Thymus (tissue), 14 donors: ENCODE results near the gene NR2F1-AS1. TPM values are rescaled to one million over a fixed set of nuclear protein-coding genes. Genes with fewer than 3 reads are reported as not detected.

ENCODE experiments used
- DNase-seq, 9 donors: peaks; one replicate each; pipeline ENCODE4 v3.0.0-alpha.2; 2013; ENCODE audit warnings: low spot score in 9 of 9, low read depth in 6 of 9, missing footprints in 1 of 9
- H3K27ac ChIP-seq, 2 donors: one replicate each; pipeline ENCODE4 v1.5.1; 2013; ENCODE audit warnings: control low read depth in 1 of 2, low read depth in 1 of 2, low read length in 1 of 2, mild to moderate bottlenecking in 1 of 2, moderate library complexity in 1 of 2
- H3K27me3 ChIP-seq, 2 donors: one replicate each; pipeline ENCODE4 v1.5.1; 2013; ENCODE audit warnings: low read length in 1 of 2; ENCODE audit not compliant: control insufficient read depth in 2 of 2, insufficient read depth in 1 of 2
- H3K36me3 ChIP-seq, 2 donors: one replicate each; pipeline ENCODE4 v1.5.1; 2013; ENCODE audit warnings: low read length in 1 of 2, mild to moderate bottlenecking in 1 of 2, moderate library complexity in 1 of 2; ENCODE audit not compliant: control insufficient read depth in 2 of 2, insufficient read depth in 2 of 2
- H3K4me1 ChIP-seq, 2 donors: one replicate each; pipeline ENCODE4 v1.5.1; 2013; ENCODE audit warnings: low read length in 2 of 2; ENCODE audit not compliant: control insufficient read depth in 2 of 2, insufficient read depth in 2 of 2
- H3K4me3 ChIP-seq, 2 donors: one replicate each; pipeline ENCODE4 v1.5.1; 2013; ENCODE audit warnings: low read length in 2 of 2, control low read depth in 1 of 2, mild to moderate bottlenecking in 1 of 2
- H3K9me3 ChIP-seq, 2 donors: one replicate each; pipeline ENCODE4 v1.5.1; 2013; ENCODE audit warnings: low read length in 1 of 2, mild to moderate bottlenecking in 1 of 2; ENCODE audit not compliant: control insufficient read depth in 2 of 2, insufficient read depth in 1 of 2
- WGBS: extraction: QIAGEN DNeasy Blood & Tissue Kit; methylation state at CpG from one replicate; pipeline ENCODE4 v1.1.7; 2013; 5-methylcytosine and 5-hydroxymethylcytosine counted together
- long read RNA-seq, 10 donors: transcript quantifications; one replicate each; lab custom pipeline, GENCODE V29; 2026
- polyA plus RNA-seq: library from polyadenylated mRNA; stranded (reverse); fragments of 200-250 nt; gene quantifications from one replicate; pipeline ENCODE4 v1.2.3, GENCODE V29; 2013
- total RNA-seq: library from RNA; stranded (reverse); fragments of 120-200 nt; gene quantifications from one replicate; pipeline ENCODE4 v1.2.4, GENCODE V29; 2013
- donor health status: healthy.

NR2F1-AS1 gene
- total RNA-seq (2.0 TPM), polyA plus RNA-seq (5.0 TPM)
- long read RNA-seq, donor 1, result 0 reads
- long read RNA-seq, donor 2, result 0 reads
- long read RNA-seq, donor 3, partial matches to known transcripts, result 5 of 6 reads
- long read RNA-seq, donor 3, other reads (novel, unspliced or antisense), result 0 of 6 reads
- long read RNA-seq, donor 4, result 0 reads
- long read RNA-seq, donor 5, partial matches to known transcripts, result 30 of 33 reads
- long read RNA-seq, donor 5, other reads (novel, unspliced or antisense), result 0 of 33 reads
- long read RNA-seq, donor 6, result 0 reads
- long read RNA-seq, donor 7, partial matches to known transcripts, result 0 of 1 reads
- long read RNA-seq, donor 7, other reads (novel, unspliced or antisense), result 0 of 1 reads
- long read RNA-seq, donor 8, result 0 reads
- long read RNA-seq, donor 9, result 0 reads
- long read RNA-seq, donor 10, result 0 reads

DNA sequence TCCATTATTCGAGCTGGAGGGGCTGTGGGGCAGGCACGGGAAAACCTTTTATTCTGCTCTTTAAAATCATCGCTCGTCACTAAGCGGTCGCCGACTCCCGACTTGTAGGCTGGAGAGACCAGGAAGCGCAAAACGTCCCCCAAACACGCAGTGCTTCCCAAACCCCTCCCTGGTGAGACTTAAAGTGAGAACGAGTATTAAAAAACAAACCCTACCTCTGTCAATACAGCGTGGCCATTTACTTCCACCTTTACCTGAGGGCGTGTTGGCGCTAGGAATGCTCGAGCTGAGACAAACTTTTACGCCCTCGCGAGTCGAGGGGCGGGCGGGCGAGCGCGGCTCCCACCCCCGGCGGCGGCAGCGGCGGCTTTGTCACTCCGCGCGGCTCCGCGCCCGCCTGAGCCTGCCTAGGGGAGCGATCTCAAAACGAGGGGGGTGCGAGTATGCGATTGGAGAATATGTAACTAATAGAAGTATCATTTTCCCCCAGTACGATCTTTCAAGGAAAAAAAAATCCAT, at the start of gene NR2F1-AS1:
NR2F1-AS1 (minus strand) TSS at position 293 of the 519 bp plus-strand sequence.
- WGBS, result 3% methylated on average over 41 of the region's 41 CpGs
- H3K36me3 ChIP-seq, result peaks cover 0 to 3% of the 10 kb centered on the region in 2 donors
- DNase-seq, result no peak
- H3K27ac ChIP-seq, result peak within 1 kb of the TSS in 1 of 2 donors; percentile 18
- H3K9me3 ChIP-seq, result peaks cover 2 to 33% of the 10 kb centered on the region in 2 donors
- peaks cover 84 to 95% of the 10 kb centered on the region in 2 donors for H3K27me3 ChIP-seq
- peaks cover 17 to 44% of the 10 kb centered on the region in 2 donors for H3K4me1 ChIP-seq
- H3K4me3 ChIP-seq, result peak within 1 kb of the TSS; percentile 40 to 46

DNA sequence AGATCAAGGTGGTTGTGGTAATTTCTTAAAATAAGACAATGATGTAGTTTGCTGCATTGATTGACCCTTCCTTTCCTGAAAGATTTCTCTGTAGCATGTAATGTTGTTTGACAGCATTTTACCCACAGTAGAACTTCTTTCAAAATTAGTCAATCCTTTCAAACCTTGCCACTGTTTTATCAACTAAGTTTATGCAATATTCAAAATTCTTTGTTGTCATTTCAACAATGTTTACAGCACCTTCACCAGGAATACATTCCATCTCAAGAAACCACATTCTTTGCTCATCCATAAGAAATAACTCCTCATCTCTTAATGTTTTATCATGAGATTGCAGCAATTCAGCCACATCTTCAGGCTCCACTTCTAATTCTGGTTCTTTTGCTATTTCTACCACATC, 45.8 kb upstream of the NR2F1-AS1 start:
- Histone ChIP-seq H3K9me3 (no peaks in the 10 kb centered on the region), H3K36me3 (no peaks in the 10 kb centered on the region), H3K27me3 (peaks cover 2 to 14% of the 10 kb centered on the region in 2 donors), H3K4me3 (no peak overlapping the region), H3K4me1 (no peaks in the 10 kb centered on the region), H3K27ac (no peak overlapping the region)
- no peak for DNase-seq

DNA sequence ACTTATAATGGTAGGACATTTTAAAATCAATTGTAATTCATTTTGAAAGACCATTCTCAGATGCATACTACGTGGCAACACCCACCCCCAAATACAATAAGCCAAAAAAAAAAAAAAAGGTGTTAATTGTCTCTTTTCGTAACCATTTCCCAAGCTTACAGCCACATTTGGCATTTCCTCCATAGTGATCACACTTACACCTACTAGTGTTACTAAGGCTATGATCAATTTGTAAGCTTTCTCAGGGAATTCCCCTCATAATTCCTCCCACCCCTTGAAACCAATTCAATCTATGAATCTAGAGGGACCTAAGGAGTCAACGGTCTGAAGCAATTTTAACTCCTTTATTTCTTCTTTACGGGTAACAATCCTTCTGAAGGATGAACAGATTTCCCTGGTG, 42.1 kb upstream of the NR2F1-AS1 start:
- H3K27ac ChIP-seq, result no peak overlapping the region
- H3K4me1 ChIP-seq, result peaks cover 3 to 7% of the 10 kb centered on the region in 2 donors
- H3K36me3 ChIP-seq, result no peaks in the 10 kb centered on the region
- DNase-seq, result no peak
- H3K4me3 ChIP-seq, result no peak overlapping the region
- peaks cover 10 to 46% of the 10 kb centered on the region in 2 donors for H3K27me3 ChIP-seq
- H3K9me3 ChIP-seq, result no peaks in the 10 kb centered on the region
- WGBS, result 81% methylated on average over 4 of the region's 4 CpGs

DNA sequence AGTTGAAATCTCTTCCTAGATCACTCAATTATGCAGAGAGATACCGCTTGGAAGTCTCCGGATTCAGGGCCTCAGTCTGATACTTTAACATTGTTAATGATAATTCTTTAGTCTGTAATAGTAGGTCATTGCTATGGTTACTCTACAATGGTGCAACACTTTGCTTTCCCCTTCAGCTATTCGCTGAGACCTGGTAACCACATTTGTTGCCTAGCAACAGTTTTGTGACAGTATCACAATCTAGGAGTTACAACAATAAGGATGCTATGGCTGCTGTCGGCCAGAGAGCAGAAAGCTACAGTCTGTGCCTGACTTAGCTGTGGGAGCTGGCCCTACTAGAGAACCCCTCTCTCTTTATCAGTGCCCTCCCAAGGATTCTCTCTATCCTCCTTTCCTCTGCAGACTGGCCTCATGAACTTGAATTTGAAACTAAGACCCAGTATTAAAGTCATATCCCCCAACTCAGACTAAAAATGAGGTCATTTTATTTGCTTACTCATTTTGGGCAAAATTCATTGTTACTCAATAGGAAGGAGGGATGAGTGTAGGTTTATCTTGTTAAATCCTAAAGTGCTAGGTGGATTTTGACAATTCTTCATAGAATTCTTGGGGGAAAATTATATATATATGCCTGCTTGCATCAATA, 41.3 kb upstream of the NR2F1-AS1 start:
- 72% methylated on average over 4 of the region's 4 CpGs for WGBS
- peaks cover 10 to 50% of the 10 kb centered on the region in 2 donors for H3K27me3 ChIP-seq
- DNase-seq, result no peak
- no peak overlapping the region for H3K4me3 ChIP-seq
- no peak overlapping the region for H3K27ac ChIP-seq
- H3K36me3 ChIP-seq, result no peaks in the 10 kb centered on the region
- peaks cover 3 to 7% of the 10 kb centered on the region in 2 donors for H3K4me1 ChIP-seq
- no peaks in the 10 kb centered on the region for H3K9me3 ChIP-seq

DNA sequence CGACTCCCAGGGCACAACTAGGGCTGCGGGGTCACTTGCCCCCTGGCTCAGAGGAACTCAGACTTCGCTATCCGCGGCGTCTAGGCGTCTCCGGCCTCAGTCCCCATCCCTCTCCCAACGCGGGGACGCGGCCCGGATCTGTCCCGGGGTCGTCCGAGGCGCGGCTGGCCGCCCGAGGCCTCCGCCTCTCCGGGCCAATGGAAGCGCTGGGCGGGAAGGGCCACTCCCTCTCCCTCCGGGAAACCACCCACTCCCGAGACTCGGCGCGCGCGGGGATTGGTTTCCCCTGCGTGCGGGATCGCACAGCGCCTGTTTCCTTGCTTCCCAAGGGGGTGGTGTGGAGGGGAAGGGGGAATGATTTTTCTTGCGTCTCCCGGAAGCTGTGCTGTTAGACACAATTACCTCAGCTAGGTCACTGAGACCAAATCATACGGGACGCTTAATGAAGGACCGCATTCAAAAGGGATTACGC, 40.3 kb upstream of the NR2F1-AS1 start:
- DNase-seq, result peak in 1 of 9 donors; percentile 38

DNA sequence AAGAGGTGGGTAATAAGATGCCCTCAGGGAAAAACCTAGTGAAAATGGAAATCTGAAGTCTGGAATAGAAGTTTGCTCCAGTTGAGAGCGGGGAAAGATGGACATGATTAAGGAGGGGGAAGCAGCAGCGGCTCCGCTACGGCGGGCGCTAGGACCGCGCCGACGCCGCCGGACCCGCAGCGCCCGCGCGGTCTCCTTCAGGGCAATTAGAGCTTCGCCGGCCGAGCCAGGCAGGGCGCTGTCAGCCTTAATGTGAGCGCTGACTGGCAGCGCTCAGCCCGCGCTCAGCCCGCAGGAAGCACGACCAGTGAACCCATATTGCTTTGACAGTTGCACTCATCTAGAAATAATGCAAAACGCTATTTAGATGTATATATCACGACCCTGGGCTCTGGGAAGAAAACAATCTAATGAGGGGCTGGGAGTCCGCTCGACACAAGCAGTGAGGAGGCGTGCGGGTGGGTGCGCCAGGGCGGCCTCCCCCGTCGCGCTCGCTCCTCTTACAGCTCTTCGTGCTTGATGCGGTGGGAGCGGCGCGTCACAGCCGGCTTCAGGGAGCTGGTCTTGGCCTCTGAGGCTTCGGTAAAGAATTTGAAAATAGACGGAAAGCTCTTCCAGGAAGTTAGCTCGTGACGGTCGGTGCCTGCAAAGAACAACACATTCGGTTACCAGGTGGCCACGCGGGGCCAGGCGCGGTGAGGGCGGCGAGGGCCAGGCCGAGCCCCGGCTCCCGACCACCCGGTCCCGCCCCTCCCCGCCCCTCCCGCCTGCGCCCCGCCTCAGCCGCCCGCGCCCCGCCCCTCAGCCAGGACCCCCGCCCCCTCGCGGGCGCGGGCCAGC, 39.7 kb upstream of the NR2F1-AS1 start:
- peaks cover 13 to 65% of the 10 kb centered on the region in 2 donors for H3K27me3 ChIP-seq
- no peak overlapping the region for H3K27ac ChIP-seq
- peak overlapping the region; percentile 57 to 60 for H3K4me3 ChIP-seq
- H3K4me1 ChIP-seq, result peaks cover 3 to 7% of the 10 kb centered on the region in 2 donors
- H3K9me3 ChIP-seq, result no peaks in the 10 kb centered on the region
- DNase-seq, result peak in 4 of 9 donors; percentile 34 to 73 (median 48)
- WGBS, result under 1% methylated on average over 75 of the region's 75 CpGs
- no peaks in the 10 kb centered on the region for H3K36me3 ChIP-seq

More for the DNA sequence above, 40.3 kb upstream of the NR2F1-AS1 start:
- Histone ChIP-seq H3K4me3 (peak overlapping the region; percentile 57 to 60), H3K27me3 (peaks cover 13 to 58% of the 10 kb centered on the region in 2 donors), H3K36me3 (no peaks in the 10 kb centered on the region), H3K27ac (no peak overlapping the region), H3K4me1 (peaks cover 3 to 7% of the 10 kb centered on the region in 2 donors), H3K9me3 (no peaks in the 10 kb centered on the region)
- 4% methylated on average over 41 of the region's 41 CpGs for WGBS

DNA sequence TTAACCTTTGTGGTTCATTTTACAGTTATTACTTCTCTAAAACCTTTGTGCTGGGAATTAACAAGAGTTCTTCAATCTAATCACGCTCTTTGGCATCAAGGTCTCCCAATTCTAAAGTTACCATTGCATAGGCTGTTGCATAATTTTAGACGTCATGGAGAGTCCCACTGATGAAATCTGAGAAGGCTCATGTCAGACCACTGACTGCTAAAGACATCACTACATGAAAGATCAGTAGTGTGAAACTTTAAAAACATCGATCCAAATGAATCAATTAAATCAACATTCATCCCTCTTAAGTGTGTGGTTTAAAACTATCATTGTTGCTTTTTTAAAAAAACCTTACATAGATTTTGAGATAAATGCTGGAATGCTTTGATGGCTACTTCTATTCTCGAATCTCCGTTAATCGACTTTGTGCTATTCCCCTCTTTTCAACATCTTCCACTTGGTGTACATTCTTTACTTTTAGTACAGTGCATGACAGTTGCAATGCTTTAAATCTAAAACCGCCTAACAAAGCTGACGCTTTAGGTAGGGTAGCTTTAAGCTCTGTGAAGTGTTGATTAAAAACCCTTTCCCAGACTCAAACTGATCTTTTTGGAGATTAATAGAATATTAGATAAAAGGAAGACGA, 35.6 kb upstream of the NR2F1-AS1 start:
- no peaks in the 10 kb centered on the region for H3K9me3 ChIP-seq
- H3K4me1 ChIP-seq, result peaks cover 3 to 15% of the 10 kb centered on the region in 2 donors
- H3K36me3 ChIP-seq, result no peaks in the 10 kb centered on the region
- no peak overlapping the region for H3K27ac ChIP-seq
- H3K27me3 ChIP-seq, result peaks cover 29 to 90% of the 10 kb centered on the region in 2 donors
- H3K4me3 ChIP-seq, result no peak overlapping the region
- WGBS, result 75% methylated on average over 9 of the region's 9 CpGs
- DNase-seq, result no peak

DNA sequence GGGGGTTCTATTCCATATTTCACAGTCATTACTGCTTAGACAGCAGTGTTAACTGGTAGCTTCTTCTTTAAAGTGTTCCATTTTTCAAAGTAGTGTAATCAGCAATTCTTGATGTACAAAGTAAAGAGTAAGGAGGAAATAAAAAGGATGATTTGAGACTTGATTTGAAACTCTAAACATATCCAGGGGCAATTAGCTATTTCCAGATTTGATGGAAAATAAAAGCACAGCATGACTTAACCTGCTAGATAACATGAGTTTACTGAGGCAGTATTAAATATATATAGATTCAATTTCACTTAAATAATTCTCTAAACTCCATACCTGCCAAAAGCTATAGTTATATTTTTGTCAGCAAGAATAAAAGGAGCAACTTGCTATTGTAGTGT, 31.8 kb upstream of the NR2F1-AS1 start:
- no peak overlapping the region for H3K4me3 ChIP-seq

More for the DNA sequence above, 31.8 kb upstream of the NR2F1-AS1 start:
- H3K36me3 ChIP-seq, result no peaks in the 10 kb centered on the region
- H3K27me3 ChIP-seq, result peaks cover 56 to 95% of the 10 kb centered on the region in 2 donors
- DNase-seq, result no peak
- H3K27ac ChIP-seq, result no peak overlapping the region
- H3K9me3 ChIP-seq, result no peaks in the 10 kb centered on the region
- peaks cover under 1 to 8% of the 10 kb centered on the region in 2 donors for H3K4me1 ChIP-seq
